Fibroblast of lung (primary cell): Measurements from ENCODE around the gene ITGAE.

Source experiments
- CTCF ChIP-seq, 2 donors: IDR thresholded peaks in 1 of 2; conservative IDR thresholded peaks in 1 of 2; 1 replicate in 1 of 2; 2 replicates in 1 of 2; pipeline ENCODE4 v1.5.1; 2011 to 2012; ENCODE audit warnings: low read length in 2 of 2, control low read depth in 1 of 2, inconsistent platforms in 1 of 2, low read depth in 1 of 2, mild to moderate bottlenecking in 1 of 2
- EZH2 ChIP-seq: IDR thresholded peaks from 2 replicates; pipeline ENCODE4 v1.5.1; 2012; ENCODE audit warnings: low read length, control low read depth, mild to moderate bottlenecking; ENCODE audit errors: missing control alignments

- TF ChIP-seq CTCF (conservative IDR thresholded peaks at IDR 0.05 in 1 of 2, IDR thresholded peaks at IDR 0.05 in 1 of 2; ENCODE audit: low read depth in 1 of 2, low read length in 2 of 2) = no peak
- TF ChIP-seq EZH2 = no peak
Observed at GRCh38 chr17:3693829-3694231, 107.2 kb downstream of the ITGAE start.
